PC-9 (cell line): ENCODE data around the gene PLEKHG7.

Experiments
- CTCF ChIP-seq: fragments of 200-600 bp; sonication (generic); conservative IDR thresholded peaks from 2 replicates; pipeline ENCODE4 v1.6.1; 2017; ENCODE audit warnings: mixed run types, antibody characterized with exemption, mild to moderate bottlenecking, moderate library complexity
- EZH2 ChIP-seq: fragments of 200-600 bp; sonication (generic); IDR thresholded peaks from 2 replicates; pipeline ENCODE4 v1.8.0; 2017; ENCODE audit warnings: antibody characterized with exemption, low read depth

GRCh38 chr12:92779902-92780301 is 77.1 kb downstream of the PLEKHG7 start:
- no peak for TF ChIP-seq CTCF
- no peak for TF ChIP-seq EZH2
